GM18909 (cell line): Measurements from ENCODE around the gene RYR2.
A peak's percentile ranks its signal among the peaks of the same experiment; 100 is the strongest.

Source experiments
- ATAC-seq: cut with Tn5 transposase; IDR thresholded peaks from one replicate; pipeline ENCODE4 v1.9.1; 2021; ENCODE audit warnings: mild to moderate bottlenecking; ENCODE audit not compliant: unreplicated experiment, poor library complexity

Gene RYR2

GRCh38 chr1:237863234-237863633 is 821.2 kb downstream of the RYR2 start:
- no peak for ATAC-seq

- peak; percentile 74 for ATAC-seq
These were observed 822.6 kb downstream of the RYR2 start for GRCh38 chr1:237864338-237865244.

GRCh38 chr1:237867380-237867888 is 825.5 kb downstream of the RYR2 start:
- no peak for ATAC-seq

GRCh38 chr1:237868817-237869600 is 827.0 kb downstream of the RYR2 start:
- ATAC-seq = no peak

GRCh38 chr1:237873487-237874211 is 831.7 kb downstream of the RYR2 start:
- ATAC-seq = no peak

- ATAC-seq = no peak
These were observed 833.3 kb downstream of the RYR2 start for GRCh38 chr1:237875291-237875690.

GRCh38 chr1:237877631-237878030 is 835.6 kb downstream of the RYR2 start:
- ATAC-seq = no peak

- no peak for ATAC-seq
These were observed 836.4 kb downstream of the RYR2 start for GRCh38 chr1:237878406-237878805.

GRCh38 chr1:237879195-237879594 is 837.2 kb downstream of the RYR2 start:
- no peak for ATAC-seq
